ENCODE results near the gene GAS6.
"Not testable (repeated sequence)": the region's sequence is repeated elsewhere in the genome, so short reads cannot be mapped to it uniquely, and the experiment has no call there.

The GAS6 gene

GRCh38 chr13:113886561-113887112 is 22.8 kb upstream of the GAS6 start:
- no peak for DNase-seq

- no peak for DNase-seq
Observed at GRCh38 chr13:113884821-113885220, 20.9 kb upstream of the GAS6 start.

GRCh38 chr13:113883921-113884804 is 20.3 kb upstream of the GAS6 start:
- no peak for DNase-seq

- DNase-seq = no peak
Observed at GRCh38 chr13:113883314-113883811, 19.5 kb upstream of the GAS6 start.

GRCh38 chr13:113882716-113883115 is 18.8 kb upstream of the GAS6 start:
- DNase-seq = no peak

- DNase-seq = no peak
Observed at GRCh38 chr13:113882267-113882630, 18.4 kb upstream of the GAS6 start.

- DNase-seq = no peak
Observed at GRCh38 chr13:113881614-113882266, 17.9 kb upstream of the GAS6 start.

GRCh38 chr13:113880651-113881611 is 17.1 kb upstream of the GAS6 start:
- DNase-seq = no peak

GRCh38 chr13:113879494-113880360 is 15.9 kb upstream of the GAS6 start:
- DNase-seq = no peak

GRCh38 chr13:113879017-113879416 is 15.1 kb upstream of the GAS6 start:
- no peak for DNase-seq

- no peak for DNase-seq
Observed at GRCh38 chr13:113877149-113877990, 13.5 kb upstream of the GAS6 start.

- DNase-seq = no peak
Observed at GRCh38 chr13:113876346-113877148, 12.7 kb upstream of the GAS6 start.

GRCh38 chr13:113875837-113876281 is 12.0 kb upstream of the GAS6 start:
- DNase-seq = no peak

GRCh38 chr13:113875429-113875815 is 11.5 kb upstream of the GAS6 start:
- DNase-seq = no peak

- DNase-seq = no peak
Observed at GRCh38 chr13:113874579-113875428, 10.9 kb upstream of the GAS6 start.

GRCh38 chr13:113874177-113874576 is 10.3 kb upstream of the GAS6 start:
- DNase-seq = no peak

- DNase-seq = no peak
Observed at GRCh38 chr13:113869263-113869662, 5.4 kb upstream of the GAS6 start.

GRCh38 chr13:113867913-113868312 is 4.0 kb upstream of the GAS6 start:
- not testable (repeated sequence) for DNase-seq

GRCh38 chr13:113865427-113865826 is 1.6 kb upstream of the GAS6 start:
- DNase-seq = no peak

Measured in NCI-H1694 treated with DMSO at 0.1 percent for 48 hours (cell line).